HEK293 (cell line): Measurements from ENCODE around the gene CERKL.

Source experiments
- CTCF ChIA-PET: fragments of 350-600 bp; formaldehyde crosslinking; extraction: SDS; loops from one replicate; lab custom pipeline; 2021; ENCODE audit warnings: antibody characterized with exemption; lab: Yijun Ruan, JAX
- POLR2A ChIA-PET: fragments of 300-600 bp; formaldehyde crosslinking; extraction: SDS; loops from one replicate; lab custom pipeline; 2020; ENCODE audit warnings: antibody characterized with exemption, inconsistent platforms; lab: Yijun Ruan, JAX
- H3K27ac ChIP-seq: fragments of 200-500 bp; sonication (Bioruptor generic); 2 replicates; pipeline ENCODE4 v1.5.1; 2014; ENCODE audit warnings: low read depth, low read length, control low read depth, inconsistent platforms; ENCODE audit errors: extremely low read depth
- H3K36me3 ChIP-seq, 2 experiments: fragments of 200-500 bp in 1 of 2; sonication (Bioruptor generic) in 1 of 2; 1 replicate in 1 of 2; 2 replicates in 1 of 2; pipeline ENCODE4 v1.5.1; 2014 to 2017; ENCODE audit warnings: inconsistent platforms in 2 of 2, low read length in 2 of 2; ENCODE audit not compliant: control insufficient read depth in 2 of 2, insufficient read depth in 1 of 2
- H3K4me1 ChIP-seq: fragments of 200-500 bp; sonication (Bioruptor generic); 2 replicates; pipeline ENCODE4 v1.5.1; 2014; ENCODE audit warnings: mild to moderate bottlenecking, low read length, inconsistent platforms; ENCODE audit not compliant: control insufficient read depth, insufficient read depth
- H3K4me3 ChIP-seq: 2 replicates; pipeline ENCODE4 v1.5.1; 2011; ENCODE audit warnings: low read depth, mild to moderate bottlenecking, control low read depth, low read length, moderate library complexity
- H3K9me3 ChIP-seq: fragments of 200-500 bp; sonication (Bioruptor generic); 2 replicates; pipeline ENCODE4 v1.5.1; 2014; ENCODE audit warnings: low read depth, low read length, inconsistent platforms; ENCODE audit not compliant: control insufficient read depth, insufficient read depth
- GFI1B ChIP-seq: fragments of 450-650 bp; formaldehyde crosslinking; IDR thresholded peaks from 2 replicates; pipeline ENCODE4 v1.5.1; 2016; ENCODE audit warnings: missing biosample characterization, missing genetic modification characterization
- GLI2 ChIP-seq: fragments of 450-650 bp; formaldehyde crosslinking; IDR thresholded peaks from 2 replicates; pipeline ENCODE4; 2017; ENCODE audit warnings: missing biosample characterization, missing genetic modification characterization, low read depth, borderline replicate concordance
- GLIS2 ChIP-seq: fragments of 450-650 bp; formaldehyde crosslinking; IDR thresholded peaks from 2 replicates; pipeline ENCODE4 v1.5.1; 2016; ENCODE audit warnings: missing biosample characterization, missing genetic modification characterization
- HOXC10 ChIP-seq: sonication (generic); formaldehyde crosslinking; IDR thresholded peaks from 2 replicates; pipeline ENCODE4 v1.8.1; 2023; ENCODE audit warnings: mild to moderate bottlenecking, missing genetic modification reagents
- INSM2 ChIP-seq: fragments of 450-650 bp; formaldehyde crosslinking; IDR thresholded peaks from 2 replicates; pipeline ENCODE4 v1.5.1; 2016; ENCODE audit warnings: missing biosample characterization, missing genetic modification characterization
- KLF1 ChIP-seq: fragments of 450-650 bp; formaldehyde crosslinking; IDR thresholded peaks from 2 replicates; pipeline ENCODE4 v1.5.1; 2016; ENCODE audit warnings: missing biosample characterization, missing genetic modification characterization
- MYNN ChIP-seq: fragments of 450-650 bp; formaldehyde crosslinking; IDR thresholded peaks from 2 replicates; pipeline ENCODE4 v1.5.1; 2016; ENCODE audit warnings: missing biosample characterization, missing genetic modification characterization, borderline replicate concordance
- PRDM6 ChIP-seq: fragments of 450-650 bp; formaldehyde crosslinking; IDR thresholded peaks from 2 replicates; pipeline ENCODE4 v1.5.1; 2017; ENCODE audit warnings: missing biosample characterization, missing genetic modification characterization
- SP7 ChIP-seq: fragments of 450-650 bp; formaldehyde crosslinking; IDR thresholded peaks from 2 replicates; pipeline ENCODE4 v1.5.1; 2016; ENCODE audit warnings: missing biosample characterization, missing genetic modification characterization
- ZBTB17 ChIP-seq: fragments of 450-650 bp; formaldehyde crosslinking; IDR thresholded peaks from 2 replicates; pipeline ENCODE4 v1.5.1; 2016; ENCODE audit warnings: missing biosample characterization, missing genetic modification characterization
- ZFP3 ChIP-seq: fragments of 450-650 bp; formaldehyde crosslinking; IDR thresholded peaks from 2 replicates; pipeline ENCODE4 v1.5.1; 2016; ENCODE audit warnings: low read depth, missing biosample characterization, missing genetic modification characterization
- ZNF146 ChIP-seq: fragments of 450-650 bp; formaldehyde crosslinking; IDR thresholded peaks from 2 replicates; pipeline ENCODE4 v1.5.1; 2016; ENCODE audit warnings: missing biosample characterization, missing genetic modification characterization
- ZNF184 ChIP-seq: fragments of 450-650 bp; IDR thresholded peaks from 2 replicates; pipeline ENCODE4 v1.5.1; 2018; ENCODE audit warnings: missing biosample characterization, mild to moderate bottlenecking, missing genetic modification characterization
- ZNF335 ChIP-seq: fragments of 450-650 bp; formaldehyde crosslinking; conservative IDR thresholded peaks from 2 replicates; pipeline ENCODE4 v1.5.1; 2016; ENCODE audit warnings: missing biosample characterization, missing genetic modification characterization
- ZNF366 ChIP-seq: fragments of 450-650 bp; formaldehyde crosslinking; conservative IDR thresholded peaks from 2 replicates; pipeline ENCODE4 v1.5.1; 2016; ENCODE audit warnings: missing biosample characterization, missing genetic modification characterization
- ZNF404 ChIP-seq: fragments of 450-650 bp; formaldehyde crosslinking; IDR thresholded peaks from 2 replicates; pipeline ENCODE4 v1.5.1; 2017; ENCODE audit warnings: missing biosample characterization, missing genetic modification characterization
- ZNF48 ChIP-seq: fragments of 450-650 bp; formaldehyde crosslinking; IDR thresholded peaks from 2 replicates; pipeline ENCODE4 v1.5.1; 2016; ENCODE audit warnings: missing biosample characterization, missing genetic modification characterization
- ZNF510 ChIP-seq: fragments of 450-650 bp; formaldehyde crosslinking; IDR thresholded peaks from 2 replicates; pipeline ENCODE4 v1.5.1; 2018; ENCODE audit warnings: mild to moderate bottlenecking, missing genetic modification characterization, missing biosample characterization; ENCODE audit not compliant: insufficient replicate concordance
- ZNF621 ChIP-seq: fragments of 450-650 bp; formaldehyde crosslinking; IDR thresholded peaks from 2 replicates; pipeline ENCODE4 v1.5.1; 2017; ENCODE audit warnings: missing biosample characterization, missing genetic modification characterization
- ZNF776 ChIP-seq: fragments of 450-650 bp; formaldehyde crosslinking; IDR thresholded peaks from 2 replicates; pipeline ENCODE4 v1.5.0; 2017; ENCODE audit warnings: missing biosample characterization, missing genetic modification characterization, borderline replicate concordance
- ZSCAN23 ChIP-seq: fragments of 450-650 bp; formaldehyde crosslinking; IDR thresholded peaks from 2 replicates; pipeline ENCODE4 v1.5.1; 2016; ENCODE audit warnings: missing biosample characterization, missing genetic modification characterization
- TF ChIP-seq, protein P1 (sequence below): fragments of 450-650 bp; formaldehyde crosslinking; IDR thresholded peaks from 2 replicates; pipeline ENCODE4 v1.5.1; 2016; ENCODE audit warnings: missing biosample characterization, missing genetic modification characterization, low read depth
- TF ChIP-seq, protein P2 (sequence below): fragments of 450-650 bp; formaldehyde crosslinking; IDR thresholded peaks from 2 replicates; pipeline ENCODE4 v1.5.1; 2016; ENCODE audit warnings: missing biosample characterization, missing genetic modification characterization

CERKL gene

GRCh38 chr2:181658444-181658843 lies 1.5 kb upstream of the CERKL start (continued):
- TF ChIP-seq ZNF621 (tag by site-specific recombination) (no peak), GFI1B (tag by site-specific recombination) (no peak), INSM2 (tag by site-specific recombination) (no peak), ZNF776 (tag by site-specific recombination) (no peak), GLIS2 (no peak), HOXC10 (CRISPR knock-in tag) (no peak), ZNF184 (tag by site-specific recombination) (no peak)

- POLR2A ChIA-PET = no interaction called here
- H3K27ac ChIP-seq = no peak overlapping the region
- no peaks in the 10 kb centered on the region for H3K36me3 ChIP-seq
- TF ChIP-seq ZNF366 (no peak), ZNF335 (tag by site-specific recombination) (no peak), ZFP3 (no peak), KLF1 (tag by site-specific recombination) (no peak), ZNF48 (tag by site-specific recombination) (no peak), ZNF146 (tag by site-specific recombination) (no peak), ZNF510 (tag by site-specific recombination) (no peak), MYNN (tag by site-specific recombination) (no peak), GLI2 (tag by site-specific recombination) (no peak), SP7 (tag by site-specific recombination) (no peak), ZBTB17 (tag by site-specific recombination) (no peak), ZSCAN23 (tag by site-specific recombination) (no peak), ZNF404 (no peak), GLIS2 (no peak), PRDM6 (tag by site-specific recombination) (no peak)
- TF ChIP-seq, protein P1, sequence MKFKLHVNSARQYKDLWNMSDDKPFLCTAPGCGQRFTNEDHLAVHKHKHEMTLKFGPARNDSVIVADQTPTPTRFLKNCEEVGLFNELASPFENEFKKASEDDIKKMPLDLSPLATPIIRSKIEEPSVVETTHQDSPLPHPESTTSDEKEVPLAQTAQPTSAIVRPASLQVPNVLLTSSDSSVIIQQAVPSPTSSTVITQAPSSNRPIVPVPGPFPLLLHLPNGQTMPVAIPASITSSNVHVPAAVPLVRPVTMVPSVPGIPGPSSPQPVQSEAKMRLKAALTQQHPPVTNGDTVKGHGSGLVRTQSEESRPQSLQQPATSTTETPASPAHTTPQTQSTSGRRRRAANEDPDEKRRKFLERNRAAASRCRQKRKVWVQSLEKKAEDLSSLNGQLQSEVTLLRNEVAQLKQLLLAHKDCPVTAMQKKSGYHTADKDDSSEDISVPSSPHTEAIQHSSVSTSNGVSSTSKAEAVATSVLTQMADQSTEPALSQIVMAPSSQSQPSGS (tag by site-specific recombination) = no peak
- TF ChIP-seq, protein P2, sequence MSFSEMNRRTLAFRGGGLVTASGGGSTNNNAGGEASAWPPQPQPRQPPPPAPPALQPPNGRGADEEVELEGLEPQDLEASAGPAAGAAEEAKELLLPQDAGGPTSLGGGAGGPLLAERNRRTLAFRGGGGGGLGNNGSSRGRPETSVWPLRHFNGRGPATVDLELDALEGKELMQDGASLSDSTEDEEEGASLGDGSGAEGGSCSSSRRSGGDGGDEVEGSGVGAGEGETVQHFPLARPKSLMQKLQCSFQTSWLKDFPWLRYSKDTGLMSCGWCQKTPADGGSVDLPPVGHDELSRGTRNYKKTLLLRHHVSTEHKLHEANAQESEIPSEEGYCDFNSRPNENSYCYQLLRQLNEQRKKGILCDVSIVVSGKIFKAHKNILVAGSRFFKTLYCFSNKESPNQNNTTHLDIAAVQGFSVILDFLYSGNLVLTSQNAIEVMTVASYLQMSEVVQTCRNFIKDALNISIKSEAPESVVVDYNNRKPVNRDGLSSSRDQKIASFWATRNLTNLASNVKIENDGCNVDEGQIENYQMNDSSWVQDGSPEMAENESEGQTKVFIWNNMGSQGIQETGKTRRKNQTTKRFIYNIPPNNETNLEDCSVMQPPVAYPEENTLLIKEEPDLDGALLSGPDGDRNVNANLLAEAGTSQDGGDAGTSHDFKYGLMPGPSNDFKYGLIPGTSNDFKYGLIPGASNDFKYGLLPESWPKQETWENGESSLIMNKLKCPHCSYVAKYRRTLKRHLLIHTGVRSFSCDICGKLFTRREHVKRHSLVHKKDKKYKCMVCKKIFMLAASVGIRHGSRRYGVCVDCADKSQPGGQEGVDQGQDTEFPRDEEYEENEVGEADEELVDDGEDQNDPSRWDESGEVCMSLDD (tag by site-specific recombination) = no peak
- H3K9me3 ChIP-seq = no peaks in the 10 kb centered on the region
- no peak overlapping the region for H3K4me3 ChIP-seq
- CTCF ChIA-PET = interaction anchor here (0.7 to 1.3 kb wide), 3 partner anchors 13 to 201 kb away, joined by 3 to 5 read pairs (median 4); partner anchors contain the start of gene ITGA4
- H3K4me1 ChIP-seq = no peaks in the 10 kb centered on the region; the same call in 1 of the 2 replicates
These were observed 474 bp upstream of the CERKL start for GRCh38 chr2:181657379-181657778.
